HG03108 (cell line): Measurements from ENCODE around the gene DUSP9.
"Not testable (repeated sequence)": the region's sequence is repeated elsewhere in the genome, so short reads cannot be mapped to it uniquely, and the experiment has no call there.

Experiments
- ATAC-seq: cut with Tn5 transposase; IDR thresholded peaks from one replicate; pipeline ENCODE4 v1.9.1; 2021; ENCODE audit warnings: moderate library complexity; ENCODE audit not compliant: unreplicated experiment

Gene DUSP9

DNA sequence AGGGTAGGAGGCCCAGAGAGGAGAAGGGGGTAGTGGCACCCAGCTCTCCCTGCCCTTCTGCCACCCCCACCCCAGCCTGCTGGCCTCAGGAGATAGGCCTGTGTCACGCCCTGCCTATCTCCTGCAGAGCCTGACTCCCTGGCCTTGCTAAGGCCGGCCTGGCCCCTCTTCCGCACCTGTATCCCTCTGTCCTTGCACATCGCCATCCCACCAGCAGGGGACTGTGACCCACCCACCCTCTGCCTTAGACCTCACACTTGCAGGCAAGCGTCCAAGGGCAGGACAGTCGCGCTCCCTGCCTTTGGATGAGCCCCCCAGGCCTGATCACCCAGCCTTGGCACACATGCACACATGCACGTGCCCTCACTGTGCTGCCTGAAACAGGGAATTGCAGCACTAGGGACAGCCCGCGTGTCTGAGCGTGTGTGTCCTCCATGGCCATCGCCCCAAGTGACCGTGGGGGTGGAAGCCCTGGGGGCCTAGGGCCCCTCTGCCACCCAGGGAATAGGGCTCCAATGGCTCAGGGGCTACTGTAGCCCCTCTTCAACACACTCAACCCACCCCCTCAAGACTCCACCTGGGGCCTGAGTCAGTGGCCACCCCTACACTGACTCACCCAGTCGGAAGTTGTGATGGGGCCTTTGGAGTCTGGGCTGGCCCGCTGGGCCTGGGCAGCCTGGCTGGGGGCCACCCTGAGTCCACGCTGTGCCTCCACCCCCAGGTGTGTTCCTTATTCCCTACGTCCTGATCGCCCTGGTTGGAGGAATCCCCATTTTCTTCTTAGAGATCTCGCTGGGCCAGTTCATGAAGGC is 42.9 kb downstream of the DUSP9 start:
- no peak for ATAC-seq

DNA sequence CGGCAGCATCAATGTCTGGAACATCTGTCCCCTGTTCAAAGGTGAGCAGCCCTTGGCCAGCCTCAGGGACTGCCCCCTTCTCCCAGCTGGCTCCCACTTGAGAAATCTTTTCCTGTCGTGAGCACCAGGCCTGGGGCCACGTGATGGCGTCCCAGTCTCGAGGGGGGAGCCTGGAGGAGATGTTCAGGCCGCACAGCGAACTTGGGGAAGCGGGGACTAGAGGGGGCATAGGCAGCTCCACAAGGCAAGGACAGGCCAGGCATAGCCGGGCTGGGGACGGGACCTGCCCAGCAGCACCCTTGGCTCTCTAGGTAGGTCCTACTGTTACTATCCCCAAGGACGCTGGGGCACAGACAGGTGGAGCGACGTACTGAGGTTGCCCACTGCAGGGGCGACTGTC is 43.5 kb downstream of the DUSP9 start:
- no peak for ATAC-seq

DNA sequence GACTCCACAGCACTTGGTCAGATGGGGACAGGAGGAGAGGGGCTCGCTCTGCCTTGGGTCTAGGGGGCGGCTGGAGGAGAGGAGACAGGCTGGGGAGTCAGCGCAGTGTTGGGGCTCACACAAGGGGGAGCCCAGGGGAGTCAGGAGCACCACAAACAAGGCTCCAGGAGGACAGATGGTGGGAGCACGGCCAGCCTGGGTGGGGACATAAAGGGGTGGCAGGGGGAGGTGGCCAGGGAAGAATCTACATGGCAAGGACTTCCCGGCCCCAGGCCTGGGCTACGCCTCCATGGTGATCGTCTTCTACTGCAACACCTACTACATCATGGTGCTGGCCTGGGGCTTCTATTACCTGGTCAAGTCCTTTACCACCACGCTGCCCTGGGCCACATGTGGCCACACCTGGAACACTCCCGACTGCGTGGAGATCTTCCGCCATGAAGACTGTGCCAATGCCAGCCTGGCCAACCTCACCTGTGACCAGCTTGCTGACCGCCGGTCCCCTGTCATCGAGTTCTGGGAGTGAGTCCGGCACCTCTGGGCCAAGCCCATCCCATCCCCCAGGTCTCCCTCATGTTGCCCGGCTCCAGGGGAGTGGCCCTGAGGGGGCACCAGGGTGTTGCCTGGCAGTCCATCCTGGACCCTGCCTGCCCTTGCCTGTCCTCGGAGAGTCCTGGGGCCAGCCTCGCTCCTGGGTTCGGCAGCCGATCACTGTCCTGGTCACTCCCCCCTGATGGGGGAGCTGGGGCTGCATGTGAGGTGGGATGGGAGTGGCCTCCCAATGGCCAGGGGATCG is 44.2 kb downstream of the DUSP9 start:
- ATAC-seq, result not testable (repeated sequence)

DNA sequence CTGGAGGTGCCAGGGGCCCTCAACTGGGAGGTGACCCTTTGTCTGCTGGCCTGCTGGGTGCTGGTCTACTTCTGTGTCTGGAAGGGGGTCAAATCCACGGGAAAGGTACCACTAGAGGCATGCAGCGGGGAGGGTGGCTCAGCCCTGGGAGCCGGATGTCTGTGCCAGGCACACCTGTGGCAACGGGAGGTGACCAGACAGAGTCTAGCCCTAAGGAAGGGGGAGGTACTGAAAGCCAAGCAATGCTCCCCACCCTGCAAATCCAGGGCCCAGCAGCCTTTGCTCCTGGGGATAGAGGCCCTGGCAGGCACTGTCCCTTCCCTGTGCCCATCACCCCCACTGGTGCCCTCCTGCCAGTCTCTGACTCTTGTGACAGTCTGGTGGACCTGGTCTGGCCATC is 45.0 kb downstream of the DUSP9 start:
- ATAC-seq, result no peak

DNA sequence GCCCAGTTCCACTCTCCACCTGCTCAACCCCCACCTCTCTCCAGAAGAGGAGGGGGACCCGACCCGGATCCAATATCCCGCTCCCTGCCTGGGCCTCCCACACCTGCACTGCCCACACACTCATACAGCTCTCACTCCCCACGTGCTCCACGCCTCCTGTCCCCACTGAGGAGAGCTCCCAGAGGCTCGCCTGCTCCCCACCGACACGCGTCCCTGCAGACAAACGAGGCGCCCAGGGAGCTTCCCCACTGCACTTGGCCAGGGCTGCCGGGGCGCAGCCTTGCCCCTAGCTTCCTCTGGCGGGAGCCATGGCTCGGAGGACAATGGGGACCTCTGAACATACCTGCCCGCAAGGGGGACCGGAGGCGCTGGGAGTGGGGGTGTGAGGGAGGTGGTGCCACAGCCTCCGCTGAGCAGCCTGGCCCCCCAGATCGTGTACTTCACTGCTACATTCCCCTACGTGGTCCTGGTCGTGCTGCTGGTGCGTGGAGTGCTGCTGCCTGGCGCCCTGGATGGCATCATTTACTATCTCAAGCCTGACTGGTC is 45.7 kb downstream of the DUSP9 start:
- no peak for ATAC-seq

DNA sequence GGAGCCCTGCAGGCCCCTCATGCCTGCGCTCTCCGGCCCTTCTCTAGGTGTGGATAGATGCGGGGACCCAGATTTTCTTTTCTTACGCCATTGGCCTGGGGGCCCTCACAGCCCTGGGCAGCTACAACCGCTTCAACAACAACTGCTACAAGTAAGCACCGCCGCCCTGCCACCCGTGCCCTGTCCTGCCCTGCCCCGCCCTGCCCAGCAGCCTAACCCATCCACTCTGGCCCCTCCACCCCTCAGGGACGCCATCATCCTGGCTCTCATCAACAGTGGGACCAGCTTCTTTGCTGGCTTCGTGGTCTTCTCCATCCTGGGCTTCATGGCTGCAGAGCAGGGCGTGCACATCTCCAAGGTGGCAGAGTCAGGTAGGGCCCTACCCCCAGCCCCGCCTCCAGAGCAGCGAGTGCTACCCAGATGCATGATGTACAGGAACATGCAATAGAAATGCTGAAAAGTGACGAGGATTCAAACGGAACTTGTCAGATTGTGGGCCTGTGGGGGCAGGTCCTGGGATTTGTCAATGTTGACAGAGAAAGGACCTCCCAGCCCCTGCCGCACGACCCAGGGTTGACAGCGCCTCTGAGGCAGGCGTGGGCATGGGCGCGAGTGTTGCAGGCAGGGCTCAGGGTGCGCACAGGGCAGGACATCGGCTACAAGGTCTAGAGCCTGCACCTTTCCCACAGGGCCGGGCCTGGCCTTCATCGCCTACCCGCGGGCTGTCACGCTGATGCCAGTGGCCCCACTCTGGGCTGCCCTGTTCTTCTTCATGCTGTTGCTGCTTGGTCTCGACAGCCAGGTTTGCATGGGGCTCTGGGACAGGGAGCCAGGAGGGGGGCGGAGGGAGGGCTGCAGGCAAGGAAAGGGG is 46.4 kb downstream of the DUSP9 start:
- ATAC-seq, result no peak

DNA sequence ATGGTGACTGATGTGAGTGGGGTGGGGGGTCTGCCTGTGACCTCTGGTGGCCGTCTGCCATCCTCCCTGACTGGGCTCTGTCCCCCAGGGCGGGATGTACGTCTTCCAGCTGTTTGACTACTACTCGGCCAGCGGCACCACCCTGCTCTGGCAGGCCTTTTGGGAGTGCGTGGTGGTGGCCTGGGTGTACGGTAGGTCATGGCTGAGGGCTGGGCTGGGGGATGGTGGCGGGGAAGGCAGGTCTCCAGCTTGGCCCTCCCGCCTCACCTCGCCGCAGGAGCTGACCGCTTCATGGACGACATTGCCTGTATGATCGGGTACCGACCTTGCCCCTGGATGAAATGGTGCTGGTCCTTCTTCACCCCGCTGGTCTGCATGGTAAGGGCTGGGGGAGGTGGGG is 47.3 kb downstream of the DUSP9 start:
- ATAC-seq, result not testable (repeated sequence)

DNA sequence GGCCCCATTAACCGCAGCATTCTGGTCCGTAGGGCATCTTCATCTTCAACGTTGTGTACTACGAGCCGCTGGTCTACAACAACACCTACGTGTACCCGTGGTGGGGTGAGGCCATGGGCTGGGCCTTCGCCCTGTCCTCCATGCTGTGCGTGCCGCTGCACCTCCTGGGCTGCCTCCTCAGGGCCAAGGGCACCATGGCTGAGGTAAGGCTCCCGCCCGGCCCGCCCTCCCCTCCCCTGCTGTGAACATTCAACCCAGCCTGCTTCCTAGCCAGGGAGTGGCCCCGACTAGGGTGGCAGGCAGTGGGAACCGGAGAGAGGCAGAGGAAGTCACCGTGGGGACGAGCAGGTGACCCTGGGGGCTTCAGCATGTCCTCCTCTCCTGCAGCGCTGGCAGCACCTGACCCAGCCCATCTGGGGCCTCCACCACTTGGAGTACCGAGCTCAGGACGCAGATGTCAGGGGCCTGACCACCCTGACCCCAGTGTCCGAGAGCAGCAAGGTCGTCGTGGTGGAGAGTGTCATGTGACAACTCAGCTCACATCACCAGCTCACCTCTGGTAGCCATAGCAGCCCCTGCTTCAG is 47.8 kb downstream of the DUSP9 start:
- no peak for ATAC-seq

DNA sequence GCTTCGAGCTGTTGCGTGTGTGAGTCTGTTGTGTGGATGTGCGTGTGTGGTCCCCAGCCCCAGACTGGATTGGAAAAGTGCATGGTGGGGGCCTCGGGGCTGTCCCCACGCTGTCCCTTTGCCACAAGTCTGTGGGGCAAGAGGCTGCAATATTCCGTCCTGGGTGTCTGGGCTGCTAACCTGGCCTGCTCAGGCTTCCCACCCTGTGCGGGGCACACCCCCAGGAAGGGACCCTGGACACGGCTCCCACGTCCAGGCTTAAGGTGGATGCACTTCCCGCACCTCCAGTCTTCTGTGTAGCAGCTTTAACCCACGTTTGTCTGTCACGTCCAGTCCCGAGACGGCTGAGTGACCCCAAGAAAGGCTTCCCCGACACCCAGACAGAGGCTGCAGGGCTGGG is 49.1 kb downstream of the DUSP9 start:
- no peak for ATAC-seq

DNA sequence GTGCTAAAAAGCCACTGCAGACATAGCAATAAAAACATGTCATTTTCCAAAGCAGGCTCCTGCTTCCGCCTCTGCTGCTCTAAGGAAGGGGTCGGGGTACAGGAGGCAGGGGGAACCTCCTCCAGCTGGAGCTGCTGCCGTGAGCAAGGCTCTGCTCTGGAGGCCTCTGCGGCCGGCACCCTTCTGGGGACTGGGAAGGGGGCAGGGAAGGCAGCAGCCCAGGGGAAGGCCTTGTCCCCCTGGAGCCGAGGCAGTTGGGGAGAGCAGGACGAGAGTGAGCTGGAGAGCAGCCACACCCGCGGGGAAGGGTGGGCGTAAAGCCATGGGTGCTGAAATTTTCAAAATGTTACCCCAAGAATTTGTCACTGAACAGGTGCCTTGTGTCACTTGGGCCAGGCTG is 49.5 kb downstream of the DUSP9 start:
- ATAC-seq, result not testable (repeated sequence)

DNA sequence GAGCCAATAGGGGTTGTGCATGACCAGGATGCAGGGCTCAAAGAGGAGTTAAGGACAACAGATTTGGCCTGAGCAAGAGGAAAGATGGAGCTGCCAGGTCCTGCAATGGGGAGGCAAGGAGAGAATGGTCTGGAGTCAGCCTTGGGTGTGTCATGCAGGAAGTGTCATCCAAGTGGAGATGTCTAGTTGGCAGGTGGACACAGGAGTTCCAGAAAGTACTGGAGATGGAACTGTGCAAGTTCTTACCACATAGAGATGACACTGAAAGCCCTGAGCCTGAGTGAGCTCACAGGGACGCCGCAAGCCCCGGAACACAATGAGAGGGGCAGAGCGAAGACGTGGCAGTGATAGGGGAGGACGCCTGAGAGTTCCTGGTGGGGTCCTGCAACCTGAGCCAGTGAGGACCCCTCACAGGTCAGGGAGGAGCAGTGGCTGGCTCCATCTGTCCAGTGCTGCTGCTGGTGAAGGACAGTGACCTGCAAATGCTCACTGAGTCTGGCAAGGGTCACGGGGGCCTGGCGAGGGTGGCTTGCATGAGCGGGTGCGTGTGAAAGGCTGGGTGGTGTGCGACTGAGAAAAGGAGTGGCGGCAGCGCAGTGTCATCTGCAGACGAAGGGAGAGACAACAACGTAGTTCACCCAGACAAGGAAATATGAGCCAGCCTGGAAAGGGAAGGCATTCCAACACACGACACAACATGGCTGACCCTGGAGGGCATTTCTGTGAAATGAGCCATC is 50.2 kb downstream of the DUSP9 start:
- not testable (repeated sequence) for ATAC-seq

DNA sequence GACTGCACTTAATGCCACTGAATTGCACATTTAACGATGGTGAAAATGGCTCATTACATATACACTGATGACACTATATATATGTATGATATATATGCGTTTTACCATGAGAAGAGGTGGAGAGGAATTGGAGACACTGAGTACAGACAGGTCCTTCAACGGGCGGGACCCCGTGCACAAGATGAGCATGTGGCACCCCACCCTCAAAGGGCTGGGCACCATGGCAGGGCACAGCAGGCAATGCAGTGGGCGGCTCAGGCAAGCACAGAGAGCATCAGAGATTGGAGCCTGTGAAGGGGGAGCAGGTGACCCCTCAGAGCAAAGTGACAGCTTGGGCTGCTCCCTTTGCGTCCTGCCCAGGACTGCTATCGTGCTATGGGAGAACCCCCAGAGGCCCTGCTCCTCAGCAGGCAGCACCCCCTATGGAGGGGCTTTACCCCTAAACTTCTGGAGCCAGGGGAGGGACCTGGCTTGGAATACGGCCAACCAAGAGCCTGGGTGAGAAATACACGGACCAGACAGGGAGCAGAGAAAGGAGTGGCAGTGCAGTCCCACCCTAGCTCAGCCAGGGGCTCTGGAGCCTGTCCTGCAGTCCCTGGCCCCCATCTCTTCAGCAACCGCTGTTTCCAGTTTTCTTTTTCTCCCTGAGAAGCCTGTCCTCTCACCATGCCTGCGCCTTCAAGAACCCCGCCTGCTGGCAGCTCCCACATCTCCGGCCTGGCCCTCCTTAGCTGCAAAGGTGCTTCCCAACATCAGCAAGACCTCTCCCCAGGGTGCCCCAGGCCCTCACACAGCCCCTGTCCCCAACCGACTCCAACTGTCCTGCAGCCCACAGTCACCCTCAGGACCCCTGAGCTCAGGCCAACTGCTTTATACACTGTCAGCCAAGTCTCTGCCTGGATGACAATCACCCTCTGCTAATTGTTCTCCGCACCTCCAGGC is 51.2 kb downstream of the DUSP9 start:
- ATAC-seq, result no peak

DNA sequence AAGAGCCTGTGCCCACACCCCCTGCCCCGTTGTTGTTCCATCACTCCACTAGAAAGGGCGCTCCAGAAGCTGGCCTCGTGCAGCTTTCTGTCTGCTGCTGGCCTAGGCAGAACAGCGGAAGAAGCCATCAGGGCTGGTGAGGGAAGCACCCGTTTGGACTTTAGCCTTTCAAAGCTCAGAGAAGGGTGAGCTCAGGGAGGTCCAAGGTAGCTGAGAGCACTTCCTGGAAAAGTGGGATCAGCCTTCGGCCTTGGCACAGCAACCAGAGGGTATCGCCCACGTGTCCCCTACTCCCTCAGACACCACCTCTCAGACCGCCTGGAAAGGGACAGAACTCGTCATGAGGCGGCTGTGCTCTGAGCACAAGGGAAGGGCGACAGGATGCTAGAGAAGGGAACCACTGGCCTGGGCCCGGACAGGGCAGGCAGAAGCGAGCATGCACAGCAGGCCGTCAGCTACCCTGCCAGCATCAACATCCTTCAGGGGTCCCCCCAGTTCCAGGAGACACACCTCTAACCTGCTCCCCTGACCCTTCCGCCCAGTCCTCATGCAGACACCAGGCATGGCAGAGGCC is 52.3 kb downstream of the DUSP9 start:
- not testable (repeated sequence) for ATAC-seq

DNA sequence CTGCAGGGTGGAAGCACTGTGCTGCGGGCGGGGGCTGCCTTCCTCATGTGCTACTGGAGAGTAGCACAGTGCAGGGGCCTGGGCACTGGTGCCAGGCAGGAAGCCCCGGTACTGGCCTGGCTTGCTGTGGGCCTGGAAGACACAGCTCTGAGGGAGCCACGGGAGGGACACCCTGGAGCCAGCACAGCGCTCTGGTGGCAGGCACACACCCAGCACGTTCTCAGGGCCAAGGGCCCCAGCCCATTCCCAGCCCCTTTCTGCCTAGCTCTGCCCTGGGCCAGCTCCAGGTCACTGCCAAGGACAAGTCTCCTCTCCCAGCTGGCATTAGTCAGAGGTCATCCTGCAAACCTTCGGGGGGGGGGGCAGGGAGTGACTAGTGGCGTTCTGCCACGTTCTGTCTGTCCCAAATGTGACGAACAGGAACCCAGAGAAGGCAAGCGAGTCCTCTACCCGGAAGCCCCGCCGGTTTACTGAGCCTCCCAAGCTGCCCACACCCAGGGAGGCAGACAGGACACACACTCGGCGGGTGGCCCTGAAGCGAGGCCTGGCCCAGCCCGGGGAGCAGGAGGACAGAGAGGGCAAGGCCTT is 52.9 kb downstream of the DUSP9 start:
- not testable (repeated sequence) for ATAC-seq

DNA sequence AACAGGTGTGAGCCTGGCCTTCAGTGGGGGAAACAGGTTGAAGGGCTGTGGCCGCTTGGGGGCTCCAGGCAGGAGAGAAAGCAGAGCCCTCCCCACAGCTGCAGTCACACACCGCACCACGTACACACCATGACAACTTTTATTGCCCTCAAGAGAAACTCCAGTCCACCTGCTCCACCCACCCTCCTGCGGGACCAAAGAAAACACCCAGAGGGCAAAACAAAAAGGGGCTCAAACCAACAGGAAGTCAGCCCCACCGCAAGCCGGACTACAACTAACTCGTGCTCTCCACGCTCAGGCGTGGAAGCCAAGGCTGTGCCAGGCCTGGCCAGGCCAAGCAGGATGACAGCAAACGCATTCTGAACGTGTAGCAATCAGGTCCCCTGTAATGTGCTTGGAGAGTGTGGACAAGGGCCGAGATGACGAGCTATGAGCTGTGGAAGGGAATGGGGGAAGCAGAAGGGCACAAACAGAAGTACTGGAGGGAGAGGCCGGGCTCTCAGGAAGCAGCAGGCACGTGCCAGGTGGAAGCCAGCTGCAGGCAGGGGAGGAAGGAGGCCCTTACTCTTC is 53.5 kb downstream of the DUSP9 start:
- no peak for ATAC-seq
